Parathyroid adenoma (tissue), 2 donors: ENCODE data around the gene ENC1.

Source experiments
- H2AFZ ChIP-seq: fragments of 300-600 bp; sonication (generic); one replicate; pipeline ENCODE4 v1.7.0; 2017; ENCODE audit warnings: antibody characterized with exemption, mild to moderate bottlenecking
- H3K27ac ChIP-seq: fragments of 300-600 bp; sonication (generic); one replicate; pipeline ENCODE4 v1.7.0; 2017
- H3K27me3 ChIP-seq: fragments of 300-600 bp; sonication (generic); one replicate; pipeline ENCODE4 v1.7.0; 2017; ENCODE audit warnings: low read length; ENCODE audit not compliant: control insufficient read depth, insufficient read depth
- H3K36me3 ChIP-seq: fragments of 300-600 bp; sonication (generic); one replicate; pipeline ENCODE4 v1.7.0; 2017; ENCODE audit warnings: low read length; ENCODE audit not compliant: control insufficient read depth, insufficient read depth
- H3K4me1 ChIP-seq: fragments of 300-600 bp; sonication (generic); one replicate; pipeline ENCODE4 v1.7.0; 2017; ENCODE audit warnings: control low read depth
- H3K4me2 ChIP-seq: fragments of 300-600 bp; sonication (generic); one replicate; pipeline ENCODE4 v1.7.0; 2017; ENCODE audit warnings: low read length
- H3K4me3 ChIP-seq: fragments of 300-600 bp; sonication (generic); one replicate; pipeline ENCODE4 v1.7.0; 2017; ENCODE audit warnings: low read depth, low read length
- H3K79me2 ChIP-seq: fragments of 300-600 bp; sonication (generic); one replicate; pipeline ENCODE4 v1.7.0; 2017; ENCODE audit warnings: control low read depth
- H3K9ac ChIP-seq: fragments of 300-600 bp; sonication (generic); one replicate; pipeline ENCODE4 v1.7.0; 2017; ENCODE audit warnings: mild to moderate bottlenecking
- H3K9me3 ChIP-seq: fragments of 300-600 bp; sonication (generic); one replicate; pipeline ENCODE4 v1.7.0; 2017; ENCODE audit warnings: low read length; ENCODE audit not compliant: control insufficient read depth
- TF ChIP-seq, protein P1 (sequence below): fragments of 300-600 bp; sonication (generic); IDR thresholded peaks from one replicate; pipeline ENCODE4 v1.7.0; 2017; ENCODE audit warnings: antibody characterized with exemption, mild to moderate bottlenecking
- donor health status: primary hyperparathyroidism.

The ENC1 gene

GRCh38 chr5:74664551-74664950, 24.0 kb upstream of the ENC1 start:
- Histone ChIP-seq H3K79me2 (no peaks in the 10 kb centered on the region), H3K9ac (no peak overlapping the region), H3K4me3 (no peak overlapping the region), H3K36me3 (no peaks in the 10 kb centered on the region), H3K4me2 (no peak overlapping the region), H3K27me3 (no peaks in the 10 kb centered on the region), H3K9me3 (no peaks in the 10 kb centered on the region), H3K4me1 (no peaks in the 10 kb centered on the region), H2AFZ (no peak overlapping the region), H3K27ac (no peak overlapping the region)
- TF ChIP-seq, protein P1, sequence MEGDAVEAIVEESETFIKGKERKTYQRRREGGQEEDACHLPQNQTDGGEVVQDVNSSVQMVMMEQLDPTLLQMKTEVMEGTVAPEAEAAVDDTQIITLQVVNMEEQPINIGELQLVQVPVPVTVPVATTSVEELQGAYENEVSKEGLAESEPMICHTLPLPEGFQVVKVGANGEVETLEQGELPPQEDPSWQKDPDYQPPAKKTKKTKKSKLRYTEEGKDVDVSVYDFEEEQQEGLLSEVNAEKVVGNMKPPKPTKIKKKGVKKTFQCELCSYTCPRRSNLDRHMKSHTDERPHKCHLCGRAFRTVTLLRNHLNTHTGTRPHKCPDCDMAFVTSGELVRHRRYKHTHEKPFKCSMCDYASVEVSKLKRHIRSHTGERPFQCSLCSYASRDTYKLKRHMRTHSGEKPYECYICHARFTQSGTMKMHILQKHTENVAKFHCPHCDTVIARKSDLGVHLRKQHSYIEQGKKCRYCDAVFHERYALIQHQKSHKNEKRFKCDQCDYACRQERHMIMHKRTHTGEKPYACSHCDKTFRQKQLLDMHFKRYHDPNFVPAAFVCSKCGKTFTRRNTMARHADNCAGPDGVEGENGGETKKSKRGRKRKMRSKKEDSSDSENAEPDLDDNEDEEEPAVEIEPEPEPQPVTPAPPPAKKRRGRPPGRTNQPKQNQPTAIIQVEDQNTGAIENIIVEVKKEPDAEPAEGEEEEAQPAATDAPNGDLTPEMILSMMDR = no peak

GRCh38 chr5:74660873-74661272, 20.3 kb upstream of the ENC1 start:
- H3K36me3 ChIP-seq = no peaks in the 10 kb centered on the region
- H3K27me3 ChIP-seq = no peaks in the 10 kb centered on the region
- H3K4me1 ChIP-seq = no peaks in the 10 kb centered on the region
- H2AFZ ChIP-seq = no peak overlapping the region
- H3K4me3 ChIP-seq = no peak overlapping the region
- TF ChIP-seq, protein P1 = no peak
- H3K9me3 ChIP-seq = no peaks in the 10 kb centered on the region
- H3K4me2 ChIP-seq = no peak overlapping the region
- no peaks in the 10 kb centered on the region for H3K79me2 ChIP-seq
- no peak overlapping the region for H3K9ac ChIP-seq
- no peak overlapping the region for H3K27ac ChIP-seq

GRCh38 chr5:74660140-74660539, 19.6 kb upstream of the ENC1 start:
- Histone ChIP-seq H3K79me2 (no peaks in the 10 kb centered on the region), H3K36me3 (no peaks in the 10 kb centered on the region), H3K4me3 (no peak overlapping the region), H3K9ac (no peak overlapping the region), H3K4me1 (no peaks in the 10 kb centered on the region), H3K27ac (no peak overlapping the region), H3K27me3 (no peaks in the 10 kb centered on the region), H3K9me3 (no peaks in the 10 kb centered on the region), H2AFZ (no peak overlapping the region), H3K4me2 (no peak overlapping the region)
- TF ChIP-seq, protein P1 = no peak

DNA sequence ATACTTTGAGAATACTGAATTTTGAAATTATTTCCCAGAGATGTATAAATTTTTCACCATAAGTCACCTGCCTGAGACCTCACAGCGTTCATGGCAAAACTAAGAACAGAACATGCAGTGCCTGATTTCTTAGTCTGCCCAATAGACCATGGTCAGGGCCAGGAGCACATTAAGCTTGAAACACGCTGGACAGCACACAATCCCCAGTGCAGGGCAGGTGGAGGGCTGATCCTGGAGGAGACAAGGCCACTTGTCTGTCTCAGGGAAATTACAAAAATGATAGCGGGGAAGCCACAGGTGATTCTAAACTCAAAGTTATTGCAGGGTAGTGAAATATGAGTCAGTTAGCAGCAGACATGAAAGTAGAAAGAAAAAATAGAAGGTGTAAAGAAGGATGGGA, 18.6 kb upstream of the ENC1 start:
- TF ChIP-seq, protein P1 = no peak
- no peaks in the 10 kb centered on the region for H3K27me3 ChIP-seq
- H3K4me2 ChIP-seq = no peak overlapping the region
- H3K27ac ChIP-seq = no peak overlapping the region
- H2AFZ ChIP-seq = no peak overlapping the region
- no peaks in the 10 kb centered on the region for H3K4me1 ChIP-seq
- H3K36me3 ChIP-seq = no peaks in the 10 kb centered on the region
- H3K4me3 ChIP-seq = no peak overlapping the region
- no peak overlapping the region for H3K9ac ChIP-seq
- no peaks in the 10 kb centered on the region for H3K9me3 ChIP-seq
- no peaks in the 10 kb centered on the region for H3K79me2 ChIP-seq

- Histone ChIP-seq H3K4me3 (no peak overlapping the region), H3K9ac (no peak overlapping the region), H3K36me3 (no peaks in the 10 kb centered on the region), H2AFZ (no peak overlapping the region), H3K79me2 (no peaks in the 10 kb centered on the region), H3K4me2 (no peak overlapping the region), H3K27ac (no peak overlapping the region), H3K27me3 (no peaks in the 10 kb centered on the region), H3K9me3 (no peaks in the 10 kb centered on the region), H3K4me1 (no peaks in the 10 kb centered on the region)
- TF ChIP-seq, protein P1 = no peak
Observed at GRCh38 chr5:74657165-74657564, 16.6 kb upstream of the ENC1 start.
